HG02970 (cell line): ENCODE results near the gene CMTM2.
A peak's percentile ranks its signal among the peaks of the same experiment; 100 is the strongest.
"Not testable (repeated sequence)": the region's sequence is repeated elsewhere in the genome, so short reads cannot be mapped to it uniquely, and the experiment has no call there.

Source experiments
- ATAC-seq: cut with Tn5 transposase; IDR thresholded peaks from one replicate; pipeline ENCODE4 v1.9.1; 2021; ENCODE audit warnings: mild to moderate bottlenecking, moderate library complexity, moderate number of reproducible peaks; ENCODE audit not compliant: unreplicated experiment, low FRiP score

CMTM2 gene

DNA sequence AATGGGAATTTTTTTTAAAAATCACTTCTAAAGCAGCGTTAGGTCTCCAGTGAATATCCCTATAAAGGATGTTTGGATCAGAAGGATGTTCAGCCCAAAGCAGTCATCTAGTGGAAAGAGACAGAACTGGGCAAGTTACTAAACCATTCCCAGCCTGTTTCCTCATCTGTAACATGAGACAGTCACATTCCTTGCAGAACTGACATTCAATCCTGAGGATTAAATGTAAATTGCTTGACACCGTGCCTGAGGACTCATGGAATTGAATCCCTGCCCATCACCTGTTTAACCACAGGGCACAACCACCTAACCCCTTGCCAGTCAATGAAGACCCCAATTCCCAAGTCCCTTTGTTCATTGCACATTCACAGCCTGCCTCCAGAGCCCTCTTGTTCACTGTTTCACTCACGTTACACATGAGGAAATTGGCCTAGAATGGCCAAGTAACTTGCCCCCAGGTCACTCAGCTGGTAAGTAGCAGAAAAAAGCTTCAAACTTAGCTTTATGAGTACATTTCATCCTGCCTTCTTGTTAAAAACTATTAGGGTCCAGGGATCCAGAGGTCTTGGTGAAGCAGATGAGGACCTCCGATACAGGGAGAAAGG is 1.4 kb downstream of the CMTM2 start:
- ATAC-seq, result no peak

- no peak for ATAC-seq
Observed at GRCh38 chr16:66581246-66581952, 2.1 kb downstream of the CMTM2 start.

- no peak for ATAC-seq
Observed at GRCh38 chr16:66585481-66586239, 6.4 kb downstream of the CMTM2 start.

DNA sequence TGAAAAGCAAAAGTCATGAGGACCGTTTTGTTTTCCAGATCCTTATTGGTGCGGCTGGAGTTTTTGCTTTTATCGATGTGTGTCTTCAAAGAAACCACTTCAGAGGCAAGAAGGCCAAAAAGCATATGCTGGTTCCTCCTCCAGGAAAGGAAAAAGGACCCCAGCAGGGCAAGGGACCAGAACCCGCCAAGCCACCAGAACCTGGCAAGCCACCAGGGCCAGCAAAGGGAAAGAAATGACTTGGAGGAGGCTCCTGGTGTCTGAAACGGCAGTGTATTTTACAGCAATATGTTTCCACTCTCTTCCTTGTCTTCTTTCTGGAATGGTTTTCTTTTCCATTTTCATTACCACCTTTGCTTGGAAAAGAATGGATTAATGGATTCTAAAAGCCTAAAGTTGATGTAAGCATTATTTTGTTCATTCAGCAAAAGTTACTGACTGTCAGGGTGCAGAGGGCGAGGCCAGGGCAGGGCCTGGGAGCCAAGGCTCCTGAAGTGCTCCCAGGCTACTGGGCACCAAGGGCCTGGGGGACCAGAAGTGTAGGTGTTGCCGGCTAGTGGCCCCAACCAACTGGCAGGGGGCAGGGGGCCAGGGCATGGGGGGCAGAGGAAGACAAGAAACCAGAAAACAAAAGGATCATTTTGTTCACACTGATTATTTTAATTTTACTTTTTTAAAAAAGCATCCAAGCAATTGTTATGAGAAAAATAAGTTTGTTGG is 8.8 kb downstream of the CMTM2 start:
- ATAC-seq, result no peak

DNA sequence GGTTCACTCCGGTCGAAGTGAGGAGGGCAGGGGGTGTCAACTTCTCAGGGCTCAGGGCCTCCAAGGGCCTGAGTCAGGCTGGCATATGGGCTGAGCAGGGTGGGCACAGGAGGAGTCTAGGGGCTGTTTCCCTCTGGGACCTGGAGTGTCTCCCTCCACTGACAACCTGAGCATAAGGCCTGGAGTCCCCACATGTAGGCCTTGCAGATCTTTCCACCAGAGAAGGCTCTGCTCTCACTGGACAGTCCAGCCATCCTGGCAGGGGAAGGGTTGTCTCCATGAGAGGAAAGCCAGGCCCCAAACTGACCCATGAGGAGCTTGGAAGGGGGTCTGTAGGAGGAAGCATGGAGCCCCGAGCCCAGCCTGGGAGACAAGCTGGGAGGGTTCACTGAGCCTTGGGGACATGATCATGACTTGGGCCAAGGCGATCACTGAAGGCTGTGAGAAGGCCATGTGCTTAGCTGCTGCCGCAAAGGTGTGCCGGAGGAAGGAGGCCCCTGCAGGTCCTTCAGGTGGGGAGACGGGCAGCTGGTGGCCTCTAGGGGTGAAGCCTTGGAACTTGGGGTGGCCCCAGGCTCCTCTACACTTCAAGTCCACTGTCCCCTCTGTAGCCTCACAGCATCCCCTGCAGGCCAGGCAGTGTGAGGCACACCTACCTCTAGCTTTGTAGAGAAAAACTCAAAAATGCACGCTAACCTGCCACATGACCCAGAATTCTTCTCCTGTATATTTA is 9.9 kb downstream of the CMTM2 start:
- ATAC-seq, result no peak

DNA sequence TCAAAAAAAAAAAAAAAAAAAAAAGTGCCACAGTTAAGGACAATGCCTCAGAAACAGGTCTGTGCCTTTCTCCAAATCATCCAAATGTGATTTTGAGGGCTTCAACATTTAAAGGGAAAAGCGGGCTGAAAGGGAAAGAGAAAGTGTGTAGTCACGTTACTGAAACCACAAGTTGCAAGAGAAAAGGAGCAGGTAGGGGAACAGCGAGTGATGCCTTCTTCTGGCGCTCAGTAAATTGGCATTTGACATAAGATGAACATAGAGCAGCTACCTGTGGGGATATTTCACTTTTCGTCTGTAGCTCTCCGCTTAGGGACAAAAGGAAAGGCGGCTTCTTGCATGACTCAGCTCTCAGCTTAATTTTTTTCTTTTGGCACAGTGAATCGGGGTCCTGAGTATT is 11.1 kb downstream of the CMTM2 start:
- ATAC-seq, result no peak

DNA sequence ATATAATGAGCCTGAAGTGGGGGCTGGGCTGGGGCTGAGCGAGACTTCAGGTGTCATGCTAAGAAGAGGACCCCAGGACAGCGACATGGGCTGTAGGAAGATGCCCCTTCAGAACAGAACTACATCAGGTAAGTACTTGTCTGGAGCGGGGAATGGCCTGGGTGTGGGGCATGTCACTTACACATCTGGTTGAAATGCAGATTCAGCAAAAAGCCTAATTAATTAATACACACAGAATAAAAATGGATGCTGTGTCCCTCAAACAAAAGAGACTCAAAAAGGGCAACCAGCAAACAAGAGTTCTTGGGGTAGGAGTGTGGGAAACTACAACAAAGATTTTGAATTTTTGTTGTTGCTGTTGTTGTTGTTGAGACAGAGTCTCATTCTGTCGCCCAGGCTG is 11.8 kb downstream of the CMTM2 start:
- no peak for ATAC-seq

- no peak for ATAC-seq
Observed at GRCh38 chr16:66592241-66592640, 13.0 kb downstream of the CMTM2 start.

DNA sequence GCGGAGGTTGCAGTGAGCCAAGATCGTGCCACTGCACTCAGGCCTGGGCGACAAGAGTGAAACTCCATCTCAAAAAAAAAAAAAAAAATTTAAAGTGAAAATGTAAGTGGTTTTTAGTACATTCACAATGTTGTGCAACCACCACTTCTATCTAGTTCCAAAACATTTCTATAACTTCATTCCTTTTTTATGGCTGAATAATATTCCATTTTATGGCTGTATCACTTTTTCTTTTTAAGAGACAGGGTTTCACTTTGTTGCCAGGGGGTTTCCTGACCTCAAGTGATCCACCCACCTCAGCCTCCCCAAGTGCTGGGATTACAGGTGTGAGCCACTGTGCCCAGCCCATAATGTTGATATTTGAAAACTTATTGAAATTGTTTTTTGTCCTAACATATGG is 13.6 kb downstream of the CMTM2 start:
- ATAC-seq, result no peak

GRCh38 chr16:66594739-66595138 is 15.5 kb downstream of the CMTM2 start:
- ATAC-seq, result no peak

DNA sequence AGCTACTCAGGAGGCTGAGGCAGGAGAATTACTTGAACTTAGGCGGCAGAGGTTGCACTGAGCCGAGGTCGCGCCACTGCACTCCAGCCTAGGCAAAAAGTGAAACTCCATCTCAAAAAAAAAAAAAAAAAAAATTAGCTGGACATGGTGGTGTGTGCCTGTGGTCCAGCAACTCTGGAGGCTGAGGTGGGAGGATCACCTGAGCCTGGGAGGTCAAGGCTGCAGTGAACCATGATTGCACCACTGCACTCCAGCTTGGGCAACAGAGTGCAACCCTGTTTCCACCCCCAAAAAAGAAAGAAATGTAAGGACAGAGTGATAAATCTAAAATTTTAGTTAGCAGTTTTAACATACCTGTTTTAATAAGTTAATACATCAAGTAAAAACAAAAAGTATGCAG is 17.3 kb downstream of the CMTM2 start:
- not testable (repeated sequence) for ATAC-seq

DNA sequence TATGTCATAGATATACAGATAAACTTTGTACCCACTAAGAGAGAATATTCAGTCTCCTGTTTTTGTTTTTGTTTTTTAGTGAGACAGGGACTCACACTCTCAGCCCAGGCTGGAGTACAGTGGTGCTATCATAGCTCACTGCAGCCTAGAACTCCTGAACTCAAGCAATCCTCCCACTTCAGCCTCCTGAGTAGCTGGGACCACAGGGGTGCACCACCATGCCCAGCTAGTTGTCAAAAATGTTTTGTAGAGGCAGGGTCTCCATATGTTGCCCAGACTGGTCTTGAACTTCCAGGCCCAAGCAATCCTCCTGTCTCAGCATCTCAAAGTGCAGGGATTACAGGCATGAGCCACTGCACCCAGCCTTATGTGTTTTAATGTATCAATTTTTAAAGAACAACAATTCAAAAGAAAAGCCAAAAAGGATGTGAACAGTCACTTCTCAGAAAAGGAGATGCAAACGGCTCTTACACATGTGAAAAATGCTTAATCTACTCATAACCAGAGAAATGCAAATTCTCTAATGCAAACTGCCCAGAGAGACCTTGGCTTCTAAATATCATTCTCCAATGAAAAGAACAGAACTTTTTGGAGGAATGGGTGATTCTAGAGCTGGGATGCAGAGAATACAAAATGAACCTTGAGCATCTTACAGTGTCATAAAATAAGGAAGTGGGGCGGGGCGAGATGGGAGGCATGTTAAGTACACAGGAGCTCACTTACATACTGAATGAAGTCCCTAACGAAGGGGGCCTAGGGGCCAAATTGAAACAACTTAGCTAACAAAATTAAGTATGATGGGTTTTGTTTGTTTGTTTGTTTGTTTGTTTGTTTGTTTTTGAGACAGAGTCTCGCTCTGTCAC is 18.0 kb downstream of the CMTM2 start:
- ATAC-seq, result no peak

- no peak for ATAC-seq
Observed at GRCh38 chr16:66598111-66598510, 18.8 kb downstream of the CMTM2 start.

- ATAC-seq, result no peak
Observed at GRCh38 chr16:66599726-66600125, 20.5 kb downstream of the CMTM2 start.

- no peak for ATAC-seq
Observed at GRCh38 chr16:66600477-66600876, 21.2 kb downstream of the CMTM2 start.

DNA sequence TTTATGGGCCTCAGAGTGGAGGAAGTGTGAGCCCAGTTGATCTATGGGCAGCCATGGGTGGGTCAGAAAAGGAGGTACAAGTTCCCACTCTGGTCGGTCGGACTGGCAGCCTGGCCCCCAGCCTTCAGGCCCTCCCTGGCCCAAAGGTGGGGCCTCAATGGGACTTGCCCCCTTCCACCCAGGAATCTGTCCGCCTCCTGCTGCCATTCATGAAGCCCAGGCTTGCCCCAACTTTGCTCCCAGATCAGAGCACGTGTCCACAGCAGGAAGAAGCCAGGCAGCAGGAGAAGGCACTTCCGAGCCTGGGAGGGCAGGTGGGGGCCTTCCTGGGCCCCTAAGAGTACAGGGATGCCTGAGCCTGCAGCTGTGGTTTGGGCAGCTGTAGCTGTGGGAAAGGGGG is 22.2 kb downstream of the CMTM2 start:
- ATAC-seq, result no peak

- no peak for ATAC-seq
Observed at GRCh38 chr16:66603537-66604375, 24.5 kb downstream of the CMTM2 start.

- ATAC-seq, result peak; percentile 46
Observed at GRCh38 chr16:66604376-66605176, 25.3 kb downstream of the CMTM2 start, which contains the start of gene CMTM3. CMTM3 (plus strand) TSS chr16:66604704; CDS start chr16:66604806, 102 bp downstream.
